Stimulated activated naive CD4-positive, alpha-beta T cell treated with Interleukin-2 at 50 U/mL for 16 hours (primary cell): Measurements from ENCODE around the gene VSIG10.
"Not testable (repeated sequence)": the region's sequence is repeated elsewhere in the genome, so short reads cannot be mapped to it uniquely, and the experiment has no call there.

Experiments used
- DNase-seq: peaks from one replicate; lab custom pipeline; 2025; lab: John Stamatoyannopoulos, UW

Gene VSIG10

GRCh38 chr12:118032188-118032587 lies 71.6 kb downstream of the VSIG10 start:
- no peak for DNase-seq

- DNase-seq: no peak
These were observed 74.6 kb downstream of the VSIG10 start for GRCh38 chr12:118029166-118029565.

- no peak for DNase-seq
These were observed 78.6 kb downstream of the VSIG10 start for GRCh38 chr12:118025168-118025567.

- no peak for DNase-seq
These were observed 80.4 kb downstream of the VSIG10 start for GRCh38 chr12:118023301-118023860.

- DNase-seq: no peak
These were observed 81.1 kb downstream of the VSIG10 start for GRCh38 chr12:118022728-118023109.

- not testable (repeated sequence) for DNase-seq
These were observed 81.6 kb downstream of the VSIG10 start for GRCh38 chr12:118022097-118022727.

- DNase-seq: no peak
These were observed 83.8 kb downstream of the VSIG10 start for GRCh38 chr12:118020036-118020435.

- no peak for DNase-seq
These were observed 85.9 kb downstream of the VSIG10 start for GRCh38 chr12:118017926-118018325.

GRCh38 chr12:118016424-118017264 lies 87.2 kb downstream of the VSIG10 start, which contains the start of gene RFC5:
Gene RFC5, plus strand, starts transcription at chr12:118016703. Its CDS starts 125 bp downstream, at chr12:118016828.
- DNase-seq: peak; percentile 97

GRCh38 chr12:118015944-118016343 lies 87.9 kb downstream of the VSIG10 start:
- no peak for DNase-seq

GRCh38 chr12:118015306-118015705 lies 88.5 kb downstream of the VSIG10 start:
- no peak for DNase-seq
